Osteoblast (primary cell): Measurements from ENCODE around the gene WHRN. TPM values are rescaled to one million over a fixed set of nuclear protein-coding genes. Genes with fewer than 3 reads are reported as not detected.
A peak's percentile ranks its signal among the peaks of the same experiment; 100 is the strongest.

ENCODE experiments used
- DNase-seq: peaks from one replicate; pipeline ENCODE4 v3.0.0; 2011; ENCODE audit warnings: low spot score, mixed read lengths; ENCODE audit not compliant: insufficient read length; ENCODE audit errors: missing footprints
- H2AFZ ChIP-seq: 2 replicates; pipeline ENCODE4 v1.6.0; 2011; ENCODE audit warnings: mild to moderate bottlenecking, low read length
- H3K27ac ChIP-seq: 2 replicates; pipeline ENCODE4 v1.5.1; 2011; ENCODE audit warnings: mild to moderate bottlenecking, low read depth, low read length, moderate library complexity
- H3K27me3 ChIP-seq: 2 replicates; pipeline ENCODE4 v1.6.0; 2012; ENCODE audit warnings: mild to moderate bottlenecking, control low read depth, inconsistent platforms, low read length, moderate library complexity; ENCODE audit not compliant: insufficient read depth
- H3K36me3 ChIP-seq: 2 replicates; pipeline ENCODE4 v1.5.1; 2011; ENCODE audit warnings: mild to moderate bottlenecking, low read length, control low read depth, moderate library complexity; ENCODE audit not compliant: insufficient read depth
- H3K4me1 ChIP-seq: 2 replicates; pipeline ENCODE4 v1.5.1; 2011; ENCODE audit warnings: mild to moderate bottlenecking, low read length, control low read depth, moderate library complexity; ENCODE audit not compliant: insufficient read depth
- H3K4me2 ChIP-seq: 2 replicates; pipeline ENCODE4 v1.6.0; 2011; ENCODE audit warnings: mild to moderate bottlenecking, low read length; ENCODE audit not compliant: insufficient read depth
- H3K4me3 ChIP-seq: fragments of 200-600 bp; sonication (generic); 3 replicates; pipeline ENCODE4 v1.5.1; 2012; ENCODE audit warnings: mild to moderate bottlenecking, low read length, inconsistent platforms; ENCODE audit not compliant: insufficient read depth
- H3K79me2 ChIP-seq: 2 replicates; pipeline ENCODE4 v1.6.0; 2012; ENCODE audit warnings: mild to moderate bottlenecking, low read length, control low read depth, inconsistent platforms; ENCODE audit not compliant: insufficient read depth
- H3K9me3 ChIP-seq: 2 replicates; pipeline ENCODE4 v1.5.1; 2011; ENCODE audit warnings: low read depth, low read length, control low read depth
- H4K20me1 ChIP-seq: 2 replicates; pipeline ENCODE4 v1.6.0; 2012; ENCODE audit warnings: mild to moderate bottlenecking, low read length, control low read depth; ENCODE audit not compliant: insufficient read depth
- total RNA-seq: library from RNA; depleted of rRNA; stranded (reverse); fragments of >200 nt; gene quantifications from 2 replicates; pipeline ENCODE4 v1.2.3, GENCODE V29; 2012
- TF ChIP-seq, protein P1 (sequence below): IDR thresholded peaks from 2 replicates; pipeline ENCODE4 v1.5.1; 2011; ENCODE audit warnings: mild to moderate bottlenecking, low read depth, low read length, moderate library complexity; ENCODE audit errors: extremely low read depth

The WHRN gene
- total RNA-seq, 1 donor: 2.2 TPM

DNA sequence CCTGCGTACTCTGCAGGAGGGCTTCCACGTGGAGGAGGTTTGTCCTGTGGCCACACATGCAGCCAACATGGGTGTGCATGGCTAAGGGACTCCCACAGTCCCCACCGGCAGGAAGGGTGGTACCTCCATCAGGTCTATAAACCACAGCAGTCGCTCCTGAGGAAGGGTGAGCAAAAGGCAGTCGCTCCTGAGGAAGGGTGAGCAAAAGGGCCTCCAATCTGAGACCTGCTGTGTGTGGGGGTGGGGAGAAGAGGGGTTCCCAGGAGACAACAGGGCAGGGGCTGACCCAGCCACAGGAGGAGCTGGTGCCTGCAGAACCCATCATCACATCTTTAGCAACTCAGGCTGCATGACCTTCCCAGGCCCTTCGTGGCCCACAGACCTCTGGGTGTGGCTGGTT is 87.2 kb downstream of the WHRN start:
- H3K4me2 ChIP-seq: no peak overlapping the region
- no peak overlapping the region for H2AFZ ChIP-seq
- no peak overlapping the region for H3K27ac ChIP-seq
- H3K27me3 ChIP-seq: no peaks in the 10 kb centered on the region
- H3K9me3 ChIP-seq: no peaks in the 10 kb centered on the region
- H4K20me1 ChIP-seq: no peaks in the 10 kb centered on the region
- no peak overlapping the region for H3K4me3 ChIP-seq
- no peak for DNase-seq
- H3K79me2 ChIP-seq: no peaks in the 10 kb centered on the region
- TF ChIP-seq, protein P1, sequence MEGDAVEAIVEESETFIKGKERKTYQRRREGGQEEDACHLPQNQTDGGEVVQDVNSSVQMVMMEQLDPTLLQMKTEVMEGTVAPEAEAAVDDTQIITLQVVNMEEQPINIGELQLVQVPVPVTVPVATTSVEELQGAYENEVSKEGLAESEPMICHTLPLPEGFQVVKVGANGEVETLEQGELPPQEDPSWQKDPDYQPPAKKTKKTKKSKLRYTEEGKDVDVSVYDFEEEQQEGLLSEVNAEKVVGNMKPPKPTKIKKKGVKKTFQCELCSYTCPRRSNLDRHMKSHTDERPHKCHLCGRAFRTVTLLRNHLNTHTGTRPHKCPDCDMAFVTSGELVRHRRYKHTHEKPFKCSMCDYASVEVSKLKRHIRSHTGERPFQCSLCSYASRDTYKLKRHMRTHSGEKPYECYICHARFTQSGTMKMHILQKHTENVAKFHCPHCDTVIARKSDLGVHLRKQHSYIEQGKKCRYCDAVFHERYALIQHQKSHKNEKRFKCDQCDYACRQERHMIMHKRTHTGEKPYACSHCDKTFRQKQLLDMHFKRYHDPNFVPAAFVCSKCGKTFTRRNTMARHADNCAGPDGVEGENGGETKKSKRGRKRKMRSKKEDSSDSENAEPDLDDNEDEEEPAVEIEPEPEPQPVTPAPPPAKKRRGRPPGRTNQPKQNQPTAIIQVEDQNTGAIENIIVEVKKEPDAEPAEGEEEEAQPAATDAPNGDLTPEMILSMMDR: no peak
- H3K36me3 ChIP-seq: no peaks in the 10 kb centered on the region
- peaks cover 24% of the 10 kb centered on the region for H3K4me1 ChIP-seq

DNA sequence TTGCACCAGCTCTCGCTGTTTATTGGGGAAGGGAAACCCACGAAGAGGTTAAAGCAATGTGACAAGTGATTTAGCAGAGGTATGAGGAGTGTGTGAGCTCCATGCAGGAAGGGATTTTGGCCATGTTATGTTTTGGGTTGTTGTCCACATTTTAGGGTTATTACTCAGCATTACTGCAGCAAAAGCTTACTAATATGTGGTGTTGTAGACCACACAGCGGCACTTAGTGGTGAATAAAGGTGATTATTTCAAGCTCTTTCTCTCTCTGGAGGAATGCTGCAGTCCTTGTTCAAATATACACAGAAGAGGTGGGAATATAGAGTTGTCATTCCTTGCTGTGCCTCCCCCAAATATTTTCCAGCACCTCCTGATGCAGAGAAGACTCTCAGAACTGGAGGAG is 87.8 kb downstream of the WHRN start:
- H3K9me3 ChIP-seq: no peaks in the 10 kb centered on the region
- peaks cover 24% of the 10 kb centered on the region for H3K4me1 ChIP-seq
- no peak overlapping the region for H3K4me2 ChIP-seq
- H3K79me2 ChIP-seq: no peaks in the 10 kb centered on the region
- no peaks in the 10 kb centered on the region for H4K20me1 ChIP-seq
- no peaks in the 10 kb centered on the region for H3K36me3 ChIP-seq
- H3K4me3 ChIP-seq: no peak overlapping the region
- no peaks in the 10 kb centered on the region for H3K27me3 ChIP-seq
- no peak overlapping the region for H3K27ac ChIP-seq
- H2AFZ ChIP-seq: no peak overlapping the region
- DNase-seq: peak; percentile 93
- TF ChIP-seq, protein P1: peak; percentile 31

DNA sequence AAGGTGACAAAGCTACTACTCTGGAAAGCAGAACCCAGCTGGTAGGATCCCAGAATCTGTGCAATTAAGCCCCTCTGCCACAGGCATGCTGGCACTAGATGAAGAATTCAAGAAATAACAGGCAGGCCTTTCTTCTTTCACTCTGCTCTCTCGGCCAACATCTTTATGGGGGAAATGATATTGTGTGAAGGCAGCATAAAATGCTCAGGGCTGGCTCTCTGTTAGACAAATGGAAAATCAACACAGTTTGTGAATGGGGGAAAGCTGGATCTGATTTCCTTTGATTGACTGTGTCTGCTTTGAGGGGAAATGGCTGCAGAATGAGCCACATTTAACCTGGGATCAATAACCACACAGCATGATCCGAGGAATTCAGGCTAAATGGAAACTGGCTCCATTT is 88.4 kb downstream of the WHRN start:
- no peaks in the 10 kb centered on the region for H3K27me3 ChIP-seq
- no peaks in the 10 kb centered on the region for H4K20me1 ChIP-seq
- H3K79me2 ChIP-seq: no peaks in the 10 kb centered on the region
- no peak for DNase-seq
- H3K36me3 ChIP-seq: no peaks in the 10 kb centered on the region
- no peaks in the 10 kb centered on the region for H3K9me3 ChIP-seq
- TF ChIP-seq, protein P1: no peak
- no peak overlapping the region for H3K27ac ChIP-seq
- peaks cover 24% of the 10 kb centered on the region for H3K4me1 ChIP-seq
- H2AFZ ChIP-seq: no peak overlapping the region
- no peak overlapping the region for H3K4me3 ChIP-seq
- no peak overlapping the region for H3K4me2 ChIP-seq

DNA sequence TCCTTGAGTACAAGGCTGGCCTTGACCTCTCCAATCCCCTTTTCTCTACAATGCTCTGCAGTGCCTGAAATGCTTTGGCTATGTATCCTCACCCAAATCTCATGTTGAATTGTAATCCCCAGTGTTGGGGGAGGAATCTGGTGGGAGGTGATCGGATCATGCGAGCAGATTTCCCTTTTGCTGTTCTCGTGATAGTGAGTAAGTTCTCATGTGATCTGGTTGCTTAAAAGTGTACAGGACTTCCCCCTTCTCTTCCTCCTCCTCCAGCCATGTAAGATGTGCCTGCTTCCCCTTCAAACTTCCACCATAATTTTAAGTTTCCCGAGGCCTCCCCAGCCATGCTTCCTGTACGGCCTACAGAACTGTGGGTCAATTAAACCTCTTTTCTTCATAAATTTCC is 89.0 kb downstream of the WHRN start:
- TF ChIP-seq, protein P1: no peak

More for the DNA sequence above, 89.0 kb downstream of the WHRN start:
- Histone ChIP-seq H4K20me1 (no peaks in the 10 kb centered on the region), H3K79me2 (no peaks in the 10 kb centered on the region), H3K4me3 (no peak overlapping the region), H3K36me3 (no peaks in the 10 kb centered on the region), H3K4me2 (no peak overlapping the region), H2AFZ (no peak overlapping the region), H3K4me1 (peaks cover 24% of the 10 kb centered on the region), H3K9me3 (no peaks in the 10 kb centered on the region), H3K27ac (no peak overlapping the region), H3K27me3 (no peaks in the 10 kb centered on the region)
- DNase-seq: no peak
